Adrenal gland (tissue), 5 donors: ENCODE data around the gene HDLBP.

Experiments used
- CTCF ChIP-seq, 6 experiments: fragments of 450-650 bp in 4 of 6; fragments of 200-600 bp in 2 of 6; sonication (generic) in 1 of 6; IDR thresholded peaks; 1 replicate in 5 of 6; 2 replicates in 1 of 6; pipeline versions ENCODE4 v1.5.1 to v1.8.0; 2016 to 2021; ENCODE audit warnings: antibody characterized with exemption in 6 of 6, mild to moderate bottlenecking in 2 of 6, moderate library complexity in 1 of 6
- POLR2A ChIP-seq, 2 donors: fragments of 450-650 bp; IDR thresholded peaks; one replicate each; pipeline ENCODE4 v1.6.1; 2017; ENCODE audit warnings: antibody characterized with exemption in 2 of 2, mild to moderate bottlenecking in 2 of 2, moderate library complexity in 1 of 2
- donor health status: DM: no; HTN: no; CAD: no.

- TF ChIP-seq CTCF (IDR thresholded peaks at IDR 0.05) (no peak), POLR2A (IDR thresholded peaks at IDR 0.05) (no peak)
These were observed 41.3 kb downstream of the HDLBP start for GRCh38 chr2:241274127-241274526.
